Common myeloid progenitor, CD34-positive (primary cell): ENCODE results near the gene COIL.
A peak's percentile ranks its signal among the peaks of the same experiment; 100 is the strongest.

Source experiments
- CTCF ChIA-PET: fragments of 350-600 bp; sonication (Branson Sonifier 250); formaldehyde crosslinking; loops from one replicate; lab custom pipeline; 2021; ENCODE audit warnings: antibody characterized with exemption; lab: Charles Lee
- POLR2A ChIA-PET: fragments of 350-600 bp; sonication (Branson Sonifier 250); formaldehyde crosslinking; loops from one replicate; lab custom pipeline; 2021; ENCODE audit warnings: antibody characterized with exemption; lab: Charles Lee
- DNase-seq, 3 donors: peaks; one replicate each; pipeline versions ENCODE4 v3.0.0 to v3.0.0-alpha.2; 2013
- H3K27ac ChIP-seq, 2 experiments: 1 replicate in 1 of 2; 2 replicates in 1 of 2; pipeline ENCODE4 v1.7.0; 2013; ENCODE audit warnings: inconsistent platforms in 2 of 2, low read length in 2 of 2, mild to moderate bottlenecking in 2 of 2, low read depth in 1 of 2, moderate library complexity in 1 of 2; ENCODE audit not compliant: severe bottlenecking in 2 of 2, insufficient read depth in 1 of 2, poor library complexity in 1 of 2
- H3K27me3 ChIP-seq, 5 experiments: replicated peaks in 2 of 5; 1 replicate in 3 of 5; 2 replicates in 2 of 5; pipeline versions ENCODE4 v1.6.1 to v1.7.0; 2013; ENCODE audit warnings: low read length in 4 of 5, mild to moderate bottlenecking in 2 of 5, moderate library complexity in 2 of 5, inconsistent platforms in 1 of 5; ENCODE audit not compliant: insufficient read depth in 5 of 5, control insufficient read depth in 4 of 5
- H3K36me3 ChIP-seq, 4 experiments: 1 replicate in 2 of 4; 2 replicates in 2 of 4; pipeline versions ENCODE4 v1.6.1 to v1.7.0; 2013; ENCODE audit warnings: low read length in 3 of 4, control low read depth in 1 of 4, mild to moderate bottlenecking in 1 of 4; ENCODE audit not compliant: control insufficient read depth in 4 of 4, insufficient read depth in 4 of 4
- H3K4me1 ChIP-seq, 4 experiments: 1 replicate in 3 of 4; 2 replicates in 1 of 4; pipeline versions ENCODE4 v1.6.1 to v1.7.1; 2013; ENCODE audit warnings: low read length in 3 of 4, mild to moderate bottlenecking in 3 of 4, control low read depth in 1 of 4, inconsistent platforms in 1 of 4, moderate library complexity in 1 of 4; ENCODE audit not compliant: control insufficient read depth in 4 of 4, insufficient read depth in 4 of 4; ENCODE audit errors: control extremely low read depth in 1 of 4
- H3K4me3 ChIP-seq, 7 experiments: 1 replicate in 4 of 7; 2 replicates in 3 of 7; pipeline versions ENCODE4 v1.5.1 to v1.7.0; 2013; ENCODE audit warnings: mild to moderate bottlenecking in 7 of 7, low read length in 6 of 7, moderate library complexity in 6 of 7, inconsistent platforms in 2 of 7, low read depth in 2 of 7, control low read depth in 1 of 7; ENCODE audit not compliant: insufficient read depth in 4 of 7, control insufficient read depth in 1 of 7; ENCODE audit errors: extremely low read depth in 1 of 7
- H3K9me3 ChIP-seq, 5 experiments: 1 replicate in 4 of 5; 2 replicates in 1 of 5; pipeline versions ENCODE4 v1.6.1 to v1.7.1; 2013; ENCODE audit warnings: low read length in 4 of 5, mild to moderate bottlenecking in 2 of 5, inconsistent platforms in 1 of 5, low read depth in 1 of 5, moderate library complexity in 1 of 5; ENCODE audit not compliant: control insufficient read depth in 4 of 5, insufficient read depth in 2 of 5; ENCODE audit errors: control extremely low read depth in 1 of 5
- WGBS: methylation state at CpG from one replicate; pipeline ENCODE4 v1.1.5; 2013; ENCODE audit not compliant: insufficient coverage; 5-methylcytosine and 5-hydroxymethylcytosine counted together

The COIL gene

GRCh38 chr17:56893503-56893902 lies 67.3 kb downstream of the COIL start:
- Histone ChIP-seq H3K36me3 (peaks cover 27 to 93% (median 77%) of the 10 kb centered on the region in 4 experiments), H3K4me3 (no peak overlapping the region), H3K27me3 (no peaks in the 10 kb centered on the region), H3K9me3 (peaks cover 0 to 11% (median 7%) of the 10 kb centered on the region in 5 experiments), H3K4me1 (no peaks in the 10 kb centered on the region), H3K27ac (no peak overlapping the region)
- CTCF ChIA-PET = interaction anchor here (0.9 to 6.2 kb wide), 7 partner anchors 11 to 47 kb away, joined by 3 to 24 read pairs (median 4); no protein-coding TSS in a partner anchor
- POLR2A ChIA-PET = no interaction called here
- DNase-seq = no peak
- 95% methylated on average over 7 of the region's 7 CpGs for WGBS

DNA sequence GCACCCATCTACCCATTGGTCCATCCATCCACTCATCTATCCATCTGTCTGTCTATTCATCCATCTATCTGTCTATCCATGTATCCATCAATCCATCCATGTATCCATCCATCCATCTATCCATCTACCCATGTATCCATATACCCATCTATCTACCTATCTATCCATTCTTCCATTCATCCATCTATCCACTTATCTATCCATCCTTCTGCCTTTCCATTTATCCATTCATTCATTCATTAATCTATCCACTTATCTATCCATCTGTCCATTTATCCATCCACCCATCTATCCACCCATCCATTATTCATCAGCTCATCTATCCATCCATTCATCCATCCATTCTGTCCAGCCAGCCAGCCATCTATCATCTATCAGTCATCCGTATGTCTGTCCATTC lies 68.5 kb downstream of the COIL start:
- ChIA-PET POLR2A (no interaction called here), CTCF (interaction anchor here (0.6 to 6.2 kb wide), 7 partner anchors 12 to 139 kb away, joined by 3 to 24 read pairs (median 3); no protein-coding TSS in a partner anchor)
- 100% methylated on average over 1 of the region's 1 CpG for WGBS
- no peaks in the 10 kb centered on the region for H3K4me1 ChIP-seq
- H3K27ac ChIP-seq = no peak overlapping the region
- H3K36me3 ChIP-seq = peaks cover 37 to 93% (median 80%) of the 10 kb centered on the region in 4 experiments
- H3K4me3 ChIP-seq = no peak overlapping the region
- H3K27me3 ChIP-seq = no peaks in the 10 kb centered on the region
- no peak for DNase-seq
- peaks cover 0 to 22% (median 16%) of the 10 kb centered on the region in 5 experiments for H3K9me3 ChIP-seq

- H3K27ac ChIP-seq = no peak overlapping the region
- peaks cover 0 to 22% (median 16%) of the 10 kb centered on the region in 5 experiments for H3K9me3 ChIP-seq
- 84% methylated on average over 16 of the region's 16 CpGs for WGBS
- CTCF ChIA-PET = interaction anchor here (1.2 to 6.2 kb wide), 3 partner anchors 12 to 48 kb away, joined by 3 to 24 read pairs (median 6); no protein-coding TSS in a partner anchor
- no peaks in the 10 kb centered on the region for H3K4me1 ChIP-seq
- POLR2A ChIA-PET = no interaction called here
- peak; percentile 31 to 63 (median 59) for DNase-seq
- H3K27me3 ChIP-seq = no peaks in the 10 kb centered on the region
- no peak overlapping the region for H3K4me3 ChIP-seq
- H3K36me3 ChIP-seq = peaks cover 39 to 93% (median 78%) of the 10 kb centered on the region in 4 experiments
Measured at GRCh38 chr17:56891751-56892150, 69.1 kb downstream of the COIL start.

DNA sequence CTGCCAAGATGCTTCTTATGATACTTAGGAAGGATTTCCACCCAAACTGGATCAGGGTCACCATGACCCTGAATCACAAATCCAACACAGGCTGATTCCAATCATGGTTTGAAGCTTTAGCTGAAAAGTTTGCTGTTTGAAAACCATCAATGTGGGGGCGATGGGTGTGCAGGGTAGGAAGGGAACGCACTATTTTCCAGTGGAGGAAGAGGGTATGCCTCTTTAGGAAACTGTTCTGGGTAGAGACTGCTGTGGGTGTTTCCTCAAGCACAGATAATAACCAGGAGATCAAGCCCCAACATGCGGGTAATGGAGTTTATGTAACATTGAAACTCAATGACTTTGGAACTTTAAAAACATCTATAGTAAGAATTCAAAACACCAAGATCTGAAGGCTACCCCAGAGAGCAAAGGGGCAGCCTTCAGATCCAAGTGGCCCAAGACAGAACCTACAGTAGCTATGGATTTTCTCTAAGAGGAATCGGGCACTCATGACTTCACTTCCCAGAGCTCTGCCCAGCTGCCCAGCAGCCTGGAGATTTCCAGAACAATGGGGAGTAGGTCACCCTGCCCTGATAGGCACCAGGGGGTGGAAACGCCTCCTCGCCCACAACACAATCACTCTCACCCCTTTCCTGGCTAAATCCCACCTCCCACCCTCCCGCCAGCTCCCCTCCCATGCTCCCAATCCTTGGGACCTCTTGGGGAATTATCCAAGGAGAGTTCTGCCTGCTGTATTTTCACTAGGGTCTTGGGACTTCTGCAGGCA lies 69.8 kb downstream of the COIL start:
- H3K4me3 ChIP-seq = no peak overlapping the region
- no peak overlapping the region for H3K27ac ChIP-seq
- DNase-seq = no peak
- ChIA-PET CTCF (interaction anchor here (1.0 to 6.2 kb wide), 6 partner anchors 13 to 71 kb away, joined by 3 to 24 read pairs (median 4); no protein-coding TSS in a partner anchor), POLR2A (no interaction called here)
- peaks cover 40 to 97% (median 80%) of the 10 kb centered on the region in 4 experiments for H3K36me3 ChIP-seq
- no peaks in the 10 kb centered on the region for H3K4me1 ChIP-seq
- peaks cover 0 to 22% (median 16%) of the 10 kb centered on the region in 5 experiments for H3K9me3 ChIP-seq
- H3K27me3 ChIP-seq = no peaks in the 10 kb centered on the region
- WGBS = 100% methylated on average over 2 of the region's 7 CpGs

- ChIA-PET CTCF (interaction anchor here (1.0 to 6.2 kb wide), 4 partner anchors 14 to 71 kb away, joined by 3 to 24 read pairs (median 4); no protein-coding TSS in a partner anchor), POLR2A (no interaction called here)
- no peak overlapping the region for H3K4me3 ChIP-seq
- no peak overlapping the region for H3K27ac ChIP-seq
- no peaks in the 10 kb centered on the region for H3K27me3 ChIP-seq
- WGBS = 94% methylated on average over 5 of the region's 6 CpGs
- H3K36me3 ChIP-seq = peaks cover 42 to 91% (median 75%) of the 10 kb centered on the region in 4 experiments
- DNase-seq = no peak
- peaks cover 0 to 22% (median 16%) of the 10 kb centered on the region in 5 experiments for H3K9me3 ChIP-seq
- no peaks in the 10 kb centered on the region for H3K4me1 ChIP-seq
Measured at GRCh38 chr17:56890390-56890789, 70.5 kb downstream of the COIL start.
